Lung (tissue), 12 donors: ENCODE measurements around the gene TBC1D22B. TPM values are rescaled to one million over a fixed set of nuclear protein-coding genes. Genes with fewer than 3 reads are reported as not detected.

Experiments used
- ATAC-seq: fragments of 200-7000 bp; cut with Tn5 transposase; one replicate; pipeline ENCODE4 v1.9.1; 2020; ENCODE audit warnings: moderate number of reproducible peaks; ENCODE audit not compliant: insufficient read depth, low FRiP score
- DNase-seq, 3 donors: peaks; one replicate each; pipeline ENCODE4 v3.0.0-alpha.2; 2013 to 2017
- H3K27ac ChIP-seq, 2 donors: one replicate each; pipeline ENCODE4 v1.5.1; 2013; ENCODE audit warnings: mild to moderate bottlenecking in 2 of 2, moderate library complexity in 2 of 2, control low read depth in 1 of 2, inconsistent platforms in 1 of 2, low read depth in 1 of 2, low read length in 1 of 2
- H3K27me3 ChIP-seq, 3 donors: one replicate each; pipeline ENCODE4 v1.5.1; 2013; ENCODE audit warnings: low read length in 2 of 3; ENCODE audit not compliant: control insufficient read depth in 3 of 3, insufficient read depth in 3 of 3
- H3K36me3 ChIP-seq, 4 donors: one replicate each; pipeline ENCODE4 v1.5.1; 2013; ENCODE audit warnings: low read length in 4 of 4, mild to moderate bottlenecking in 1 of 4, moderate library complexity in 1 of 4; ENCODE audit not compliant: control insufficient read depth in 4 of 4, insufficient read depth in 4 of 4
- H3K4me1 ChIP-seq, 5 donors: one replicate each; pipeline ENCODE4 v1.5.1; 2013; ENCODE audit warnings: low read length in 5 of 5, mild to moderate bottlenecking in 2 of 5, moderate library complexity in 1 of 5; ENCODE audit not compliant: control insufficient read depth in 5 of 5, insufficient read depth in 5 of 5
- H3K4me3 ChIP-seq: one replicate; pipeline ENCODE4 v1.5.1; 2013; ENCODE audit warnings: mild to moderate bottlenecking, control low read depth, moderate library complexity
- H3K9ac ChIP-seq, 2 donors: one replicate each; pipeline ENCODE4 v1.5.1; 2013; ENCODE audit warnings: low read length in 2 of 2, control low read depth in 1 of 2; ENCODE audit not compliant: insufficient read depth in 1 of 2
- H3K9me3 ChIP-seq, 4 donors: one replicate each; pipeline ENCODE4 v1.5.1; 2013; ENCODE audit warnings: low read length in 3 of 4, mild to moderate bottlenecking in 1 of 4, moderate library complexity in 1 of 4; ENCODE audit not compliant: control insufficient read depth in 4 of 4, insufficient read depth in 3 of 4
- CTCF ChIP-seq: IDR thresholded peaks from 2 replicates; pipeline ENCODE4 v1.5.1; 2012; ENCODE audit warnings: mild to moderate bottlenecking; ENCODE audit errors: control extremely low read depth, extremely low read depth
- WGBS, 2 donors: extraction: QIAGEN DNeasy Blood & Tissue Kit; methylation state at CpG; one replicate each; pipeline ENCODE4 v1.1.7; 2013; 5-methylcytosine and 5-hydroxymethylcytosine counted together
- polyA plus RNA-seq, 2 donors: library from polyadenylated mRNA; stranded (reverse); fragments of 200-250 nt; gene quantifications; one replicate each; pipeline ENCODE4 v1.2.1, GENCODE V29; 2013
- total RNA-seq, 2 donors: library from RNA; depleted of rRNA in 1 of 2; stranded (reverse); fragments of >200 nt in 1 of 2; gene quantifications; one replicate each; pipeline ENCODE4 v1.2.1, GENCODE V29; 2014 to 2021
- donor health status: control.
- donor health status: control.
- donor health status: Bipolar disorder and iron deficiency.
- donor health status: healthy.
- donor health status: DM: yes; HTN: yes; CAD: no.

TBC1D22B gene
- total and polyA plus RNA-seq, 4 donors: 6.8 to 9.7 (median 8.8) TPM

GRCh38 chr6:37315157-37315515 is 57.6 kb downstream of the TBC1D22B start:
- Histone ChIP-seq H3K9me3 (no peaks in the 10 kb centered on the region), H3K36me3 (peaks cover 28 to 40% (median 32%) of the 10 kb centered on the region in 4 donors), H3K27me3 (no peaks in the 10 kb centered on the region), H3K4me1 (peaks cover 0 to 13% (median 2%) of the 10 kb centered on the region in 5 donors), H3K9ac (no peak overlapping the region), H3K27ac (no peak overlapping the region), H3K4me3 (no peak overlapping the region)
- WGBS, 2 donors: 71 to 86% methylated on average over 7 of the region's 7 CpGs
- TF ChIP-seq CTCF: no peak
- DNase-seq (no peak), ATAC-seq (no peak)

- no peaks in the 10 kb centered on the region for H3K27me3 ChIP-seq
- 97 to 98% methylated on average over 7 of the region's 7 CpGs for WGBS, 2 donors
- no peak overlapping the region for H3K4me3 ChIP-seq
- H3K4me1 ChIP-seq: peaks cover 0 to 13% (median 2%) of the 10 kb centered on the region in 5 donors
- no peak overlapping the region for H3K9ac ChIP-seq
- no peaks in the 10 kb centered on the region for H3K9me3 ChIP-seq
- H3K36me3 ChIP-seq: peaks cover 28 to 45% (median 32%) of the 10 kb centered on the region in 4 donors
- TF ChIP-seq CTCF: no peak
- no peak for DNase-seq
- ATAC-seq: no peak
- no peak overlapping the region for H3K27ac ChIP-seq
Observed at GRCh38 chr6:37316071-37316470, 58.5 kb downstream of the TBC1D22B start.

- 90 to 92% methylated on average over 5 of the region's 5 CpGs for WGBS, 2 donors
- peaks cover 0 to 2% (median 0%) of the 10 kb centered on the region in 5 donors for H3K4me1 ChIP-seq
- TF ChIP-seq CTCF: no peak
- peaks cover 28 to 52% (median 33%) of the 10 kb centered on the region in 4 donors for H3K36me3 ChIP-seq
- no peaks in the 10 kb centered on the region for H3K9me3 ChIP-seq
- no peak for ATAC-seq
- no peak overlapping the region for H3K27ac ChIP-seq
- DNase-seq: no peak
- H3K4me3 ChIP-seq: no peak overlapping the region
- no peak overlapping the region for H3K9ac ChIP-seq
- H3K27me3 ChIP-seq: no peaks in the 10 kb centered on the region
Observed at GRCh38 chr6:37317312-37318038, 59.9 kb downstream of the TBC1D22B start.
